ENCODE measurements around the gene UHRF1. TPM values are rescaled to one million over a fixed set of nuclear protein-coding genes. Genes with fewer than 3 reads are reported as not detected.
A peak's percentile ranks its signal among the peaks of the same experiment; 100 is the strongest.

UHRF1 gene
- total and polyA plus RNA-seq, 2 of the 4 experiments (the other 2 are of a cell fraction): 47.4 to 57.4 TPM

- TF ChIP-seq MXI1 (IDR thresholded peaks at IDR 0.05; ENCODE audit: borderline replicate concordance, low read depth, low read length) (no peak), SMC3 (IDR thresholded peaks at IDR 0.05; ENCODE audit: low read depth, low read length) (no peak), RAD21 (IDR thresholded peaks at IDR 0.05; ENCODE audit: low read length) (no peak), ELK1 (IDR thresholded peaks at IDR 0.05; ENCODE audit: borderline replicate concordance, low read depth, low read length) (no peak), MAZ (IDR thresholded peaks at IDR 0.05; ENCODE audit: borderline replicate concordance, low read depth, low read length) (no peak), RFX5 (IDR thresholded peaks at IDR 0.05; ENCODE audit: low read depth, low read length) (no peak), RCOR1 (IDR thresholded peaks at IDR 0.05; ENCODE audit: insufficient replicate concordance, low read length) (no peak), CHD1 (IDR thresholded peaks at IDR 0.05; ENCODE audit: low read depth, low read length) (no peak), CEBPB (IDR thresholded peaks at IDR 0.05; ENCODE audit: low read depth, low read length) (no peak), BHLHE40 (IDR thresholded peaks at IDR 0.05; ENCODE audit: low read depth, low read length) (no peak), FOS (IDR thresholded peaks at IDR 0.05; ENCODE audit: low read depth, low read length) (no peak), NFE2L2 (IDR thresholded peaks at IDR 0.05; ENCODE audit: low read depth, low read length) (no peak)
- TF ChIP-seq, protein P1, sequence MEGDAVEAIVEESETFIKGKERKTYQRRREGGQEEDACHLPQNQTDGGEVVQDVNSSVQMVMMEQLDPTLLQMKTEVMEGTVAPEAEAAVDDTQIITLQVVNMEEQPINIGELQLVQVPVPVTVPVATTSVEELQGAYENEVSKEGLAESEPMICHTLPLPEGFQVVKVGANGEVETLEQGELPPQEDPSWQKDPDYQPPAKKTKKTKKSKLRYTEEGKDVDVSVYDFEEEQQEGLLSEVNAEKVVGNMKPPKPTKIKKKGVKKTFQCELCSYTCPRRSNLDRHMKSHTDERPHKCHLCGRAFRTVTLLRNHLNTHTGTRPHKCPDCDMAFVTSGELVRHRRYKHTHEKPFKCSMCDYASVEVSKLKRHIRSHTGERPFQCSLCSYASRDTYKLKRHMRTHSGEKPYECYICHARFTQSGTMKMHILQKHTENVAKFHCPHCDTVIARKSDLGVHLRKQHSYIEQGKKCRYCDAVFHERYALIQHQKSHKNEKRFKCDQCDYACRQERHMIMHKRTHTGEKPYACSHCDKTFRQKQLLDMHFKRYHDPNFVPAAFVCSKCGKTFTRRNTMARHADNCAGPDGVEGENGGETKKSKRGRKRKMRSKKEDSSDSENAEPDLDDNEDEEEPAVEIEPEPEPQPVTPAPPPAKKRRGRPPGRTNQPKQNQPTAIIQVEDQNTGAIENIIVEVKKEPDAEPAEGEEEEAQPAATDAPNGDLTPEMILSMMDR (conservative IDR thresholded peaks at IDR 0.05; ENCODE audit: low read depth, low read length): no peak
- TF ChIP-seq, protein P2, sequence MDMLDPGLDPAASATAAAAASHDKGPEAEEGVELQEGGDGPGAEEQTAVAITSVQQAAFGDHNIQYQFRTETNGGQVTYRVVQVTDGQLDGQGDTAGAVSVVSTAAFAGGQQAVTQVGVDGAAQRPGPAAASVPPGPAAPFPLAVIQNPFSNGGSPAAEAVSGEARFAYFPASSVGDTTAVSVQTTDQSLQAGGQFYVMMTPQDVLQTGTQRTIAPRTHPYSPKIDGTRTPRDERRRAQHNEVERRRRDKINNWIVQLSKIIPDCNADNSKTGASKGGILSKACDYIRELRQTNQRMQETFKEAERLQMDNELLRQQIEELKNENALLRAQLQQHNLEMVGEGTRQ (IDR thresholded peaks at IDR 0.05; ENCODE audit: low read depth, low read length): no peak
- Histone ChIP-seq H2AFZ (replicated peaks; ENCODE audit: low read length, poor library complexity) (peak overlapping the region; percentile 44), H3K27ac (ENCODE audit: insufficient read depth, low read length) (no peak overlapping the region), H4K91ac (ENCODE audit: insufficient read depth, low read depth, low read length) (no peak overlapping the region), H4K20me1 (ENCODE audit: insufficient read depth, low read length) (peaks cover 93% of the 10 kb centered on the region), H3K14ac (replicated peaks; ENCODE audit: low read depth, low read length) (no peak overlapping the region), H3K9ac (ENCODE audit: low read depth, low read length) (no peak overlapping the region), H3K4ac (ENCODE audit: low read depth, low read length) (no peak overlapping the region), H3K9me3 (ENCODE audit: control insufficient read depth, insufficient read depth, low read length) (no peaks in the 10 kb centered on the region), H3K36me3 (ENCODE audit: control insufficient read depth, insufficient read depth, low read length) (peaks cover 6% of the 10 kb centered on the region; the same call in 1 of the 2 replicates), H3K23ac (ENCODE audit: low read depth, low read length) (no peak overlapping the region), H2AK9ac (replicated peaks; ENCODE audit: low read depth, low read length, poor library complexity) (no peak overlapping the region), H3K27me3 (ENCODE audit: control insufficient read depth, insufficient read depth, low read length) (no peaks in the 10 kb centered on the region), H3K9me1 (ENCODE audit: insufficient read depth, low read length) (peaks cover 21% of the 10 kb centered on the region), H2BK120ac (ENCODE audit: low read depth, low read length) (no peak overlapping the region), H4K8ac (ENCODE audit: low read depth in 2 of 2, low read length in 2 of 2) (no peak overlapping the region), H3K18ac (ENCODE audit: low read depth, low read length) (no peak overlapping the region), H2BK15ac (ENCODE audit: low read depth, low read length) (no peak overlapping the region), H3K4me3 (ENCODE audit: insufficient read depth, low read depth, low read length) (no peak overlapping the region), H2BK20ac (ENCODE audit: low read depth, low read length) (no peak overlapping the region), H2BK5ac (ENCODE audit: low read depth, low read length, poor library complexity, severe bottlenecking) (no peak overlapping the region), H4K5ac (ENCODE audit: low read depth, low read length) (no peak overlapping the region), H2AK5ac (ENCODE audit: low read depth, low read length) (no peak overlapping the region), H3K4me2 (ENCODE audit: low read depth, low read length) (no peak overlapping the region), H3K56ac (ENCODE audit: extremely low read depth, insufficient read depth, low read length) (no peak overlapping the region), H3K4me1 (ENCODE audit: control insufficient read depth, insufficient read depth, low read length) (peaks cover 23% of the 10 kb centered on the region), H3K79me1 (ENCODE audit: low read depth in 1 of 2, low read length in 2 of 2) (peaks cover 17 to 84% of the 10 kb centered on the region in 2 experiments)
- BruUV-seq (replicated peaks): no TSS peak
- DNase-seq (no peak), ATAC-seq (ENCODE audit: low read depth) (no peak)
- POLR2A ChIA-PET (ENCODE audit: unreplicated experiment): no interaction called here
- 74% methylated on average over 11 of the region's 27 CpGs; no CpG with 5 or more reads in 1 of the 2 experiments for WGBS, 2 experiments (ENCODE audit: extremely low coverage in 2 of 2, insufficient read length in 1 of 2)
- dilution Hi-C loops (cut with HindIII; ENCODE audit: low sequenced_read_pairs, unreplicated experiment) (no loop called here), in situ Hi-C loops (cut with MboI; ENCODE audit: low sequenced_read_pairs) (no loop called here), intact Hi-C loops (cut with micrococcal nuclease) (no loop called here)
- CTCF ChIA-PET: no interaction called here
Measured at GRCh38 chr19:4980838-4981680, 71.8 kb downstream of the UHRF1 start.
